ENCODE data around the gene ANO10. TPM values are rescaled to one million over a fixed set of nuclear protein-coding genes. Genes with fewer than 3 reads are reported as not detected.

The ANO10 gene
- total RNA-seq, 1 experiment from 2014 or later = 26.6 TPM

- Histone ChIP-seq H3K4me3 (ENCODE audit: low read depth in 2 of 2, low read length in 2 of 2) (no peak overlapping the region), H3K36me3 (ENCODE audit: control insufficient read depth, insufficient read depth, low read length) (no peaks in the 10 kb centered on the region), H3K4me1 (ENCODE audit: control insufficient read depth, insufficient read depth, low read length) (no peaks in the 10 kb centered on the region), H3K27ac (ENCODE audit: low read length) (no peak overlapping the region), H3K27me3 (ENCODE audit: control insufficient read depth, insufficient read depth, low read length) (no peaks in the 10 kb centered on the region), H3K9me3 (ENCODE audit: control insufficient read depth, insufficient read depth, low read depth, low read length) (no peaks in the 10 kb centered on the region)
- POLR2A ChIA-PET = no interaction called here
- intact Hi-C loops (cut with micrococcal nuclease; ENCODE audit: unreplicated experiment) = no loop called here
- ATAC-seq (no peak), DNase-seq (ENCODE audit: low read depth, low spot score) (no peak)
- CTCF ChIA-PET = no interaction called here
- in situ Hi-C loops (cut with HindIII; ENCODE audit: low pct_unique_long_range_greater_than_20kb, low sequenced_read_pairs) = no loop called here
- TF ChIP-seq CTCF (IDR thresholded peaks at IDR 0.05) (no peak), TCF7L2 (IDR thresholded peaks at IDR 0.05; ENCODE audit: low read depth, low read length) (no peak), SIN3A (IDR thresholded peaks at IDR 0.05; ENCODE audit: borderline replicate concordance, insufficient read depth, low read depth, low read length) (no peak), REST (IDR thresholded peaks at IDR 0.05; ENCODE audit: insufficient read depth in 1 of 2, low read depth in 2 of 2, low read length in 1 of 2) (no peak), POLR2AphosphoS5 (IDR thresholded peaks at IDR 0.05; ENCODE audit: low read depth, low read length) (no peak)
- no TSS peak for BruUV-seq (replicated peaks)
These were observed 256.9 kb downstream of the ANO10 start for GRCh38 chr3:43364926-43365325.

GRCh38 chr3:43364494-43364893 lies 257.3 kb downstream of the ANO10 start:
- H3K4me3 ChIP-seq (ENCODE audit: low read depth in 2 of 2, low read length in 2 of 2) = no peak overlapping the region
- no peaks in the 10 kb centered on the region for H3K9me3 ChIP-seq (ENCODE audit: control insufficient read depth, insufficient read depth, low read depth, low read length)
- no peak for DNase-seq (ENCODE audit: low read depth, low spot score)
- in situ Hi-C loops (cut with HindIII; ENCODE audit: low pct_unique_long_range_greater_than_20kb, low sequenced_read_pairs) = no loop called here
- TF ChIP-seq TCF7L2 (IDR thresholded peaks at IDR 0.05; ENCODE audit: low read depth, low read length) = no peak
- TF ChIP-seq POLR2AphosphoS5 (IDR thresholded peaks at IDR 0.05; ENCODE audit: low read depth, low read length) = no peak
- no peak for TF ChIP-seq REST (IDR thresholded peaks at IDR 0.05; ENCODE audit: insufficient read depth in 1 of 2, low read depth in 2 of 2, low read length in 1 of 2)
- TF ChIP-seq CTCF (IDR thresholded peaks at IDR 0.05) = no peak
- no peak for TF ChIP-seq SIN3A (IDR thresholded peaks at IDR 0.05; ENCODE audit: borderline replicate concordance, insufficient read depth, low read depth, low read length)
- no peaks in the 10 kb centered on the region for H3K27me3 ChIP-seq (ENCODE audit: control insufficient read depth, insufficient read depth, low read length)
- ChIA-PET CTCF (no interaction called here), POLR2A (no interaction called here)
- no peaks in the 10 kb centered on the region for H3K4me1 ChIP-seq (ENCODE audit: control insufficient read depth, insufficient read depth, low read length)
- ATAC-seq = no peak
- intact Hi-C loops (cut with micrococcal nuclease; ENCODE audit: unreplicated experiment) = no loop called here
- no TSS peak for BruUV-seq (replicated peaks)
- no peak overlapping the region for H3K27ac ChIP-seq (ENCODE audit: low read length)
- H3K36me3 ChIP-seq (ENCODE audit: control insufficient read depth, insufficient read depth, low read length) = no peaks in the 10 kb centered on the region

All from Panc1 (cell line).